Measurements from ENCODE around the gene STXBP3.
"Not testable (repeated sequence)": the region's sequence is repeated elsewhere in the genome, so short reads cannot be mapped to it uniquely, and the experiment has no call there.

The STXBP3 gene

GRCh38 chr1:108780937-108781574, 34.6 kb downstream of the STXBP3 start:
- Histone ChIP-seq H3K36me3 (ENCODE audit: insufficient read depth, low read depth, low read length) (peaks cover 85% of the 10 kb centered on the region), H3K9me3 (ENCODE audit: insufficient read depth, low read depth, low read length) (peaks cover 28% of the 10 kb centered on the region), H3K27ac (ENCODE audit: low read length) (no peak overlapping the region), H3K9ac (ENCODE audit: low read depth, low read length) (no peak overlapping the region), H3K4me3 (ENCODE audit: low read length) (no peak overlapping the region), H3K27me3 (ENCODE audit: insufficient read depth, low read length) (no peaks in the 10 kb centered on the region), H3K4me1 (ENCODE audit: insufficient read depth, low read length) (no peaks in the 10 kb centered on the region)

DNA sequence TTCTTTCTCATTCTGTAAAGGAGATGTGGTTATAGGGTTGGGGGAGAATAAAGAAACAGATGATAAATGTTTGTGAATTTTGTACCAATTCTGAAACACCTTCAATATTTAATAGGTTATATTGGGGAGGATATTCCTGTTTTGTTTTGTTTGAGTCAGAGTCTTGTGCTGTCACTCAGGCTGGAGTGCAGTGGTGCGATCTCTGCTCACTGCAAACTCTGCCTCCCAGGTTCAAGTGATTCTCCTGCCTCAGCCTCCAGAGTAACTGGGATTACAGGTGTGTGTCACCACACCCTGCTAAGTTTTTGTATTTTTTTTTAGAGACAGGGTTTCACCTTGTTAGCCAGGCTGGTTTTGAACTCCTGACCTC, 35.1 kb downstream of the STXBP3 start:
- H3K4me3 ChIP-seq (ENCODE audit: low read length); H3K27ac ChIP-seq (ENCODE audit: low read length); H3K9ac ChIP-seq (ENCODE audit: low read depth, low read length); H3K27me3 ChIP-seq (ENCODE audit: insufficient read depth, low read length); H3K4me1 ChIP-seq (ENCODE audit: insufficient read depth, low read length): not testable (repeated sequence)
- peaks cover 85% of the 10 kb centered on the region for H3K36me3 ChIP-seq (ENCODE audit: insufficient read depth, low read depth, low read length)
- peaks cover 33% of the 10 kb centered on the region for H3K9me3 ChIP-seq (ENCODE audit: insufficient read depth, low read depth, low read length)

- no peak overlapping the region for H3K9ac ChIP-seq (ENCODE audit: low read depth, low read length)
- no peaks in the 10 kb centered on the region for H3K27me3 ChIP-seq (ENCODE audit: insufficient read depth, low read length)
- H3K27ac ChIP-seq (ENCODE audit: low read length) = no peak overlapping the region
- H3K36me3 ChIP-seq (ENCODE audit: insufficient read depth, low read depth, low read length) = peaks cover 58% of the 10 kb centered on the region
- no peak overlapping the region for H3K4me3 ChIP-seq (ENCODE audit: low read length)
- peaks cover 34% of the 10 kb centered on the region for H3K9me3 ChIP-seq (ENCODE audit: insufficient read depth, low read depth, low read length)
- no peaks in the 10 kb centered on the region for H3K4me1 ChIP-seq (ENCODE audit: insufficient read depth, low read length)
Measured at GRCh38 chr1:108785264-108785663, 38.8 kb downstream of the STXBP3 start.

DNA sequence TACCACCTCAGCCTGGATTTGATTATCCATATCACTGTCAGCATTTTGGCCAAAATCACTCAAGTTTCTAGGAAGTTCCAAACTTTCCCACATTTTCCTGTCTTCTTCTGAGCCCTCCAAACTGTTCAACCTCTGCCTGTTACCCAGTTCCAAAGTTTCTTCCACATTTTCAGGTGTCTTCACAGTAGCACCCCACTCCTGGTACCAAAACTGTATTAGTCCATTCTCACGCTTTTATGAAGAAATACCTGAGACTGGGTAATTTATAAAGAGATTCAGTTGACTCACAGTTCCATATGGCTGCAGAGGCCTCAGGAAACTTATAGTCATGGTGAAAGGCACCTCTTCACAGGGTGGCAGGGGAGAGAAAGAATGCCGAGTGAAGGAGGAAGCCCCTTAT, 39.4 kb downstream of the STXBP3 start:
- Histone ChIP-seq H3K4me3 (ENCODE audit: low read length) (no peak overlapping the region), H3K4me1 (ENCODE audit: insufficient read depth, low read length) (no peaks in the 10 kb centered on the region), H3K36me3 (ENCODE audit: insufficient read depth, low read depth, low read length) (peaks cover 59% of the 10 kb centered on the region), H3K27ac (ENCODE audit: low read length) (no peak overlapping the region), H3K9me3 (ENCODE audit: insufficient read depth, low read depth, low read length) (peaks cover 34% of the 10 kb centered on the region), H3K9ac (ENCODE audit: low read depth, low read length) (no peak overlapping the region), H3K27me3 (ENCODE audit: insufficient read depth, low read length) (no peaks in the 10 kb centered on the region)

DNA sequence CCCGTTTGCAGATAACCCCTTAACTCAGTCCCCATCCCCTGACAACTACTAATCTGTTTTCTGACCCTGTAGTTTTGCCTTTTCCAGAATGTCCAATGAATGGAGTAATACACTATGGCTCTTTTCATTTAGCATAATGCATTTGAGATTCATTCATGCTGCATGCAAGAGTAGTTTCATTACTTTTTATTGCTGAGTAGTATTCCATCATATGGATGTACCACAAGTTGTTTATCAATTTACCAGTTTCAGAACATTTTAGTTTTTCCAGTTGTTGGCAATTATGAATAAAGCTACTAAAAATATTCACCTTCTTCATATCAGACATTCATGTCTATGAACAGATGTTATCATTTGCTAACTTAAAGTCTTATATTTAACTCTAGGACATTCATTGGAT, 45.3 kb downstream of the STXBP3 start:
- no peaks in the 10 kb centered on the region for H3K4me1 ChIP-seq (ENCODE audit: insufficient read depth, low read length)
- no peak overlapping the region for H3K9ac ChIP-seq (ENCODE audit: low read depth, low read length)
- peaks cover 58% of the 10 kb centered on the region for H3K36me3 ChIP-seq (ENCODE audit: insufficient read depth, low read depth, low read length)

GRCh38 chr1:108792420-108792819, 45.9 kb downstream of the STXBP3 start:
- Histone ChIP-seq H3K36me3 (ENCODE audit: insufficient read depth, low read depth, low read length) (peaks cover 64% of the 10 kb centered on the region), H3K9ac (ENCODE audit: low read depth, low read length) (no peak overlapping the region)

More for the DNA sequence above, 45.3 kb downstream of the STXBP3 start:
- peaks cover 18% of the 10 kb centered on the region for H3K9me3 ChIP-seq (ENCODE audit: insufficient read depth, low read depth, low read length)
- H3K4me3 ChIP-seq (ENCODE audit: low read length) = no peak overlapping the region
- H3K27ac ChIP-seq (ENCODE audit: low read length) = no peak overlapping the region
- H3K27me3 ChIP-seq (ENCODE audit: insufficient read depth, low read length) = no peaks in the 10 kb centered on the region

DNA sequence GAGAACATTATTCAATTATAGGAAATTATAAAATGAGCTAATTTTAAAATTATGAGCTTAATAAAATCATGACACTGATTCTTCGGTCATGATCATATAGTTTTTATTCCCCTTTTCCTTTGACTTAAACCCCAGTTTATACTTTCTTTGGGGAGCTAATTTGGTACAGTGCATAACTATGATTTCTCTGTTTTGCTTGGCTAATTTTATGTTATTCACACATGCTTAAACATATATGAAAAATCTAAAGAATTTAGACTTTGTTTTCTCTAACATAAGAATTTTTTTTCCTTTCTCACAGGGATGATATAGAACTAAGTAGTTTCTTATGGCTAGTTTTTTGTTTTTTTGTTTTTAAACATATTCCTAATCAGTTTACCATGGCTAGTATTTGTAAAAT, 52.5 kb downstream of the STXBP3 start:
- no peak overlapping the region for H3K27ac ChIP-seq (ENCODE audit: low read length)
- H3K9me3 ChIP-seq (ENCODE audit: insufficient read depth, low read depth, low read length) = no peaks in the 10 kb centered on the region
- no peak overlapping the region for H3K9ac ChIP-seq (ENCODE audit: low read depth, low read length)
- peaks cover 69% of the 10 kb centered on the region for H3K36me3 ChIP-seq (ENCODE audit: insufficient read depth, low read depth, low read length)
- no peaks in the 10 kb centered on the region for H3K27me3 ChIP-seq (ENCODE audit: insufficient read depth, low read length)
- no peak overlapping the region for H3K4me3 ChIP-seq (ENCODE audit: low read length)
- no peaks in the 10 kb centered on the region for H3K4me1 ChIP-seq (ENCODE audit: insufficient read depth, low read length)

More at GRCh38 chr1:108792420-108792819, 45.9 kb downstream of the STXBP3 start:
- Histone ChIP-seq H3K27me3 (ENCODE audit: insufficient read depth, low read length) (no peaks in the 10 kb centered on the region), H3K4me3 (ENCODE audit: low read length) (no peak overlapping the region), H3K27ac (ENCODE audit: low read length) (no peak overlapping the region), H3K4me1 (ENCODE audit: insufficient read depth, low read length) (no peaks in the 10 kb centered on the region), H3K9me3 (ENCODE audit: insufficient read depth, low read depth, low read length) (peaks cover 18% of the 10 kb centered on the region)

DNA sequence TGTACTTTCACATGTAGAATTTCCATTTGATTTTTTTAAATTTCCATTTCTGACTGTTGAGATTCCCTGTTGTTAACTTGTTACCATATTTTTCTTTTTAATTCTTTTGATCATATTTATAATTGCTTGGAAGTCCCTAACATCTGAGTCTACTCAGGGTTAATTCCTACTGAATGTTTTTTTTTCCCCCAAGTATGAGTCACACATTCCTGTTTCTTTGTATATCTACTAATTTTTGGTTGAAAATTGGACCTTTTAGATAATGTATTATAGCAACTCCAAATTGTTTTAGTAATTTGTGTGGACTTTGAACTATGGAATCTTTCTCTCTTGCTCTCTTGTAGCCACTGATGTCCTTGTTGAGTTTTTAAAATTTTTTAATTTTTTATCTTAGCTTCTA, 54.6 kb downstream of the STXBP3 start:
- Histone ChIP-seq H3K4me1 (ENCODE audit: insufficient read depth, low read length) (no peaks in the 10 kb centered on the region), H3K27me3 (ENCODE audit: insufficient read depth, low read length) (no peaks in the 10 kb centered on the region), H3K9ac (ENCODE audit: low read depth, low read length) (no peak overlapping the region), H3K36me3 (ENCODE audit: insufficient read depth, low read depth, low read length) (peaks cover 55% of the 10 kb centered on the region), H3K9me3 (ENCODE audit: insufficient read depth, low read depth, low read length) (no peaks in the 10 kb centered on the region), H3K4me3 (ENCODE audit: low read length) (no peak overlapping the region), H3K27ac (ENCODE audit: low read length) (no peak overlapping the region)

GRCh38 chr1:108803548-108803947, 57.1 kb downstream of the STXBP3 start:
- no peaks in the 10 kb centered on the region for H3K4me1 ChIP-seq (ENCODE audit: insufficient read depth, low read length)
- no peaks in the 10 kb centered on the region for H3K9me3 ChIP-seq (ENCODE audit: insufficient read depth, low read depth, low read length)
- H3K36me3 ChIP-seq (ENCODE audit: insufficient read depth, low read depth, low read length) = peaks cover 55% of the 10 kb centered on the region
- H3K4me3 ChIP-seq (ENCODE audit: low read length) = no peak overlapping the region
- H3K27ac ChIP-seq (ENCODE audit: low read length) = no peak overlapping the region
- H3K27me3 ChIP-seq (ENCODE audit: insufficient read depth, low read length) = no peaks in the 10 kb centered on the region
- H3K9ac ChIP-seq (ENCODE audit: low read depth, low read length) = no peak overlapping the region

- H3K9ac ChIP-seq (ENCODE audit: low read depth, low read length) = no peak overlapping the region
- no peaks in the 10 kb centered on the region for H3K4me1 ChIP-seq (ENCODE audit: insufficient read depth, low read length)
- no peaks in the 10 kb centered on the region for H3K9me3 ChIP-seq (ENCODE audit: insufficient read depth, low read depth, low read length)
- H3K27me3 ChIP-seq (ENCODE audit: insufficient read depth, low read length) = no peaks in the 10 kb centered on the region
- no peak overlapping the region for H3K27ac ChIP-seq (ENCODE audit: low read length)
- H3K4me3 ChIP-seq (ENCODE audit: low read length) = no peak overlapping the region
- peaks cover 26% of the 10 kb centered on the region for H3K36me3 ChIP-seq (ENCODE audit: insufficient read depth, low read depth, low read length)
Measured at GRCh38 chr1:108808438-108808837, 62.0 kb downstream of the STXBP3 start.

DNA sequence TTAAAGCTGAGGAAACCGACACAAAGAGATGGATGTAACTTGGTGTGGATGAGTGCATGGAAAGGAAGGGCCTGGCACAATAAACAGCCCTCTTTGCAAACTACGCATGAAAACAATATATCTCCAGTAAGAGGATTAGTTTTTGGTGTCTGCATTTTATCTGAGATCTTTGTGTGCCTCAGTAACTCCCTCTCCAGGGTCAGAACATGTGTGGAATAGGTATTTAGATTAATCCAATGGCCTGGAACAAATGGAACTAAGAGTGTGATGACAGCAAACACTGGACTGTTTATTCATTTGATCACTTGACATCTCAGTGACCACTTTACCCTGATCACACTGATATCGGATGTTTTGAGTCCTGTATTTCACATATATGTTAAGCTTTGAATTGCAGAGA, 65.1 kb downstream of the STXBP3 start:
- Histone ChIP-seq H3K27me3 (ENCODE audit: insufficient read depth, low read length) (no peaks in the 10 kb centered on the region), H3K4me1 (ENCODE audit: insufficient read depth, low read length) (peaks cover 17% of the 10 kb centered on the region; the same call in 1 of the 2 replicates), H3K9ac (ENCODE audit: low read depth, low read length) (no peak overlapping the region), H3K36me3 (ENCODE audit: insufficient read depth, low read depth, low read length) (peaks cover 26% of the 10 kb centered on the region), H3K9me3 (ENCODE audit: insufficient read depth, low read depth, low read length) (no peaks in the 10 kb centered on the region), H3K27ac (ENCODE audit: low read length) (no peak overlapping the region), H3K4me3 (ENCODE audit: low read length) (no peak overlapping the region)

DNA sequence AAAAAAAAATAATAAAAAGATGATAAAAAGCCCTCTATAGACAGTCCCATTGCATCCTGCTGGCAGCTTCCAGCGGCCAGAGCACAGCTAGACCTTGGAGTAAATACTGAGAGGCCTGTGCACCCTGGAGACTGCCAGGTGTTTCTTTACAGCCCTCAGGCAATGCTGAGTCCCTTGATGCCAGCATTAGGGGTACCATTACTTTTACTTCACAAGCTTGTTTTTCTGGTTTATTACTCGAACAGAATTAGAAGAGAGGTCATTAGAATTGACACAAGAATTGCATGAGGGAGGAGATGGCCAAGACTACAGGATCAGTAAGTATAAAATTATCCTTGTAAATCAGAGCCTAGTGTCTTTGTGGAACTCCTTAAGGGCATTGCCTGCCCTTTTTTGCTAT, 66.9 kb downstream of the STXBP3 start:
- peaks cover 23% of the 10 kb centered on the region; the same call in 1 of the 2 replicates for H3K4me1 ChIP-seq (ENCODE audit: insufficient read depth, low read length)
- H3K27ac ChIP-seq (ENCODE audit: low read length) = no peak overlapping the region
- no peaks in the 10 kb centered on the region for H3K9me3 ChIP-seq (ENCODE audit: insufficient read depth, low read depth, low read length)
- H3K36me3 ChIP-seq (ENCODE audit: insufficient read depth, low read depth, low read length) = peaks cover 11% of the 10 kb centered on the region; the same call in 1 of the 2 replicates
- no peak overlapping the region for H3K4me3 ChIP-seq (ENCODE audit: low read length)
- no peaks in the 10 kb centered on the region for H3K27me3 ChIP-seq (ENCODE audit: insufficient read depth, low read length)
- no peak overlapping the region for H3K9ac ChIP-seq (ENCODE audit: low read depth, low read length)

All from iPS-20b (cell line).